Measurements from ENCODE around the gene ZFYVE26. TPM values are rescaled to one million over a fixed set of nuclear protein-coding genes. Genes with fewer than 3 reads are reported as not detected.
"Not testable (repeated sequence)": the region's sequence is repeated elsewhere in the genome, so short reads cannot be mapped to it uniquely, and the experiment has no call there.

The ZFYVE26 gene
- total RNA-seq, 1 experiment from 2014 or later = 13.2 TPM

DNA sequence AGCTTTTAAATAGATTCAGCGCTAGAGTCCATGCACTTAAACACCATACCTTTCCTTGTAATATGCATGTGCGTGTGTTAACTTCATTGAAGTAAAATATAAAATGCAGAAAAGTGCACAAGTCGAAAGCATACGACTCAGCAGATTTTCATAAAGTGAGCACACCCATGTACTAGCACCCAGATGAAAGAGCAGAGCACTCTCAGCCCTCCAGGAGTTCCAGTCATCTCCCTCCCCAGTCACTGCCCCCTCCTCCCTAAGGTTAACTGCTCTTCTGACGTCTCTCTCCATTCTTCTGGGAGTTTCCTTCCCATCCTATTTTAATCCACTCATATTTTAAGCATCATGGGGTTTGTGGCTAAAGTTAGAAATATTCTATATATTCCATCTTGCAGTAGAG lies 94.5 kb downstream of the ZFYVE26 start:
- Histone ChIP-seq H3K36me3 (ENCODE audit: control insufficient read depth in 1 of 2, insufficient read depth in 2 of 2, low read length in 2 of 2) (no peaks in the 10 kb centered on the region), H3K4me2 (ENCODE audit: low read length) (no peak overlapping the region), H3K9ac (ENCODE audit: low read length) (no peak overlapping the region), H4K20me1 (ENCODE audit: insufficient read depth) (no peaks in the 10 kb centered on the region), H3K9me2 (ENCODE audit: insufficient read depth) (no peaks in the 10 kb centered on the region), H3K9me3 (ENCODE audit: control insufficient read depth in 1 of 2, insufficient read depth in 1 of 2, low read depth in 1 of 2, low read length in 2 of 2) (no peaks in the 10 kb centered on the region), H3K27me3 (ENCODE audit: insufficient read depth, low read length) (peaks cover 6% of the 10 kb centered on the region; the same call in 1 of the 2 replicates), H2AFZ (ENCODE audit: low read depth, low read length, poor library complexity, severe bottlenecking) (no peak overlapping the region), H3K79me2 (ENCODE audit: insufficient read depth, low read length) (no peaks in the 10 kb centered on the region), H3K4me1 (ENCODE audit: control insufficient read depth in 1 of 2, insufficient read depth in 2 of 2, low read length in 2 of 2) (no peaks in the 10 kb centered on the region), H3K4me3 (replicated peaks in 1 of 2; ENCODE audit: low read depth in 1 of 2, low read length in 2 of 2) (no peak overlapping the region), H3K27ac (ENCODE audit: low read depth, low read length) (no peak overlapping the region)
- no peak for DNase-seq (ENCODE audit: low read depth, low spot score)
- ATAC-seq = no peak
- ChIA-PET RAD21 (ENCODE audit: low non-redundant PET in 1 of 2, low total read pairs in 2 of 2, uncharacterized antibody in 2 of 2, unreplicated experiment in 2 of 2) (no interaction called here), CTCF (interaction anchor here (1.1 kb wide), 1 partner anchor 17 kb away, joined by 3 read pairs; no protein-coding TSS in a partner anchor), POLR2A (no interaction called here)
- no TSS peak for BruUV-seq (replicated peaks)
- intact Hi-C loops (cut with micrococcal nuclease) = no loop called here
- TF ChIP-seq CEBPB (IDR thresholded peaks at IDR 0.05; ENCODE audit: low read depth) (no peak), CBX3 (IDR thresholded peaks at IDR 0.05; ENCODE audit: low read depth) (no peak)
- TF ChIP-seq, protein P1, sequence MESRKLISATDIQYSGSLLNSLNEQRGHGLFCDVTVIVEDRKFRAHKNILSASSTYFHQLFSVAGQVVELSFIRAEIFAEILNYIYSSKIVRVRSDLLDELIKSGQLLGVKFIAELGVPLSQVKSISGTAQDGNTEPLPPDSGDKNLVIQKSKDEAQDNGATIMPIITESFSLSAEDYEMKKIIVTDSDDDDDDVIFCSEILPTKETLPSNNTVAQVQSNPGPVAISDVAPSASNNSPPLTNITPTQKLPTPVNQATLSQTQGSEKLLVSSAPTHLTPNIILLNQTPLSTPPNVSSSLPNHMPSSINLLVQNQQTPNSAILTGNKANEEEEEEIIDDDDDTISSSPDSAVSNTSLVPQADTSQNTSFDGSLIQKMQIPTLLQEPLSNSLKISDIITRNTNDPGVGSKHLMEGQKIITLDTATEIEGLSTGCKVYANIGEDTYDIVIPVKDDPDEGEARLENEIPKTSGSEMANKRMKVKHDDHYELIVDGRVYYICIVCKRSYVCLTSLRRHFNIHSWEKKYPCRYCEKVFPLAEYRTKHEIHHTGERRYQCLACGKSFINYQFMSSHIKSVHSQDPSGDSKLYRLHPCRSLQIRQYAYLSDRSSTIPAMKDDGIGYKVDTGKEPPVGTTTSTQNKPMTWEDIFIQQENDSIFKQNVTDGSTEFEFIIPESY (IDR thresholded peaks at IDR 0.05; ENCODE audit: extremely low read depth, insufficient replicate concordance, low read length) = no peak

DNA sequence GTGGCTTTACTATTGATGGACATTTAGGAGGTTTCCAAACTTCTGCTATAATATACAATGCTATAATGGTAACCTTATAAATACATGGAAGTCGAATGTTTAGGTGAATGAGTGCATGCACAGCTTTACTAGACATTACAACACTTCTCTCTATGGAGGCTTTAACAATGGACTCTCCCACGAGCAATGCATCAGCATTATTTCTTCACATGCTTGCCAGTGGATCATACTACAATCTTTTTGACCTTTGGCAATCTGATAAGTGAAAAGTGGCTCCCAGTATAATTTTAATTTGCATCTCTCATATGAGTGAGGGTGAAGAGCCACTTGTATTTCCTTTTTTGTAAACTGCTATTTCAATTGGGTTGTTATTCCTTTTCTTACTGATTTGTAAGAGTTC lies 96.5 kb downstream of the ZFYVE26 start:
- no peak for DNase-seq (ENCODE audit: low read depth, low spot score)
- RAD21 ChIA-PET (ENCODE audit: low non-redundant PET in 1 of 2, low total read pairs in 2 of 2, uncharacterized antibody in 2 of 2, unreplicated experiment in 2 of 2) = no interaction called here
- Histone ChIP-seq H3K4me2 (ENCODE audit: low read length) (no peak overlapping the region), H3K9me2 (ENCODE audit: insufficient read depth) (no peaks in the 10 kb centered on the region), H3K9me3 (ENCODE audit: control insufficient read depth in 1 of 2, insufficient read depth in 1 of 2, low read depth in 1 of 2, low read length in 2 of 2) (no peaks in the 10 kb centered on the region), H4K20me1 (ENCODE audit: insufficient read depth) (no peaks in the 10 kb centered on the region), H3K27me3 (ENCODE audit: insufficient read depth, low read length) (peaks cover 6% of the 10 kb centered on the region; the same call in 1 of the 2 replicates), H3K4me3 (replicated peaks in 1 of 2; ENCODE audit: low read depth in 1 of 2, low read length in 2 of 2) (no peak overlapping the region), H3K79me2 (ENCODE audit: insufficient read depth, low read length) (no peaks in the 10 kb centered on the region), H3K9ac (ENCODE audit: low read length) (no peak overlapping the region), H3K36me3 (ENCODE audit: control insufficient read depth in 1 of 2, insufficient read depth in 2 of 2, low read length in 2 of 2) (no peaks in the 10 kb centered on the region), H3K4me1 (ENCODE audit: control insufficient read depth in 1 of 2, insufficient read depth in 2 of 2, low read length in 2 of 2) (no peaks in the 10 kb centered on the region), H2AFZ (ENCODE audit: low read depth, low read length, poor library complexity, severe bottlenecking) (no peak overlapping the region), H3K27ac (ENCODE audit: low read depth, low read length) (no peak overlapping the region)
- POLR2A ChIA-PET = no interaction called here
- intact Hi-C loops (cut with micrococcal nuclease) = no loop called here
- no TSS peak for BruUV-seq (replicated peaks)
- CTCF ChIA-PET = no interaction called here
- ATAC-seq = no peak
- no peak for TF ChIP-seq POLR2A (IDR thresholded peaks at IDR 0.05; ENCODE audit: borderline replicate concordance, extremely low read depth, insufficient read depth, insufficient read length)
- TF ChIP-seq, protein P2, sequence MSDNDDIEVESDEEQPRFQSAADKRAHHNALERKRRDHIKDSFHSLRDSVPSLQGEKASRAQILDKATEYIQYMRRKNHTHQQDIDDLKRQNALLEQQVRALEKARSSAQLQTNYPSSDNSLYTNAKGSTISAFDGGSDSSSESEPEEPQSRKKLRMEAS (IDR thresholded peaks at IDR 0.05) = no peak

DNA sequence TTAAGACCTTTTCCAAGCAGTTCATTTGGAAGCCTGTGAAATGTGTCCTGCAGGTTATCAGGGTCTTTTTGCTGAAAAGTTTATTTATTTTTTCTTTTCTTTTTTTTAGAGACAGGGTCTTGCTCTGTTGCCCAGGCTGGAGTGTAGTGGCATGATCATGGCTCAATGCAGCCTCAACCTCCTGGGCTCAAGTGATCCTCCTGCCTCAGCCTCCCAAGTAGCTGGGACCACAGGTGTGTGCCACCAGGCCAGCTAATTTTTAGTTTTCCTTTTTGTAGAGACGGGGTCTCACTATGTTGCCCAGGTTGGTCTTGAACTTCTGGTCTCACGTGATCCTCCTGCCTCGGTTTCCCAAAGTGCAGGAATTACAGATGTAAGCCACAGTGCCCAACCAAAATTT lies 97.0 kb downstream of the ZFYVE26 start:
- CTCF ChIA-PET; RAD21 ChIA-PET (ENCODE audit: low non-redundant PET in 1 of 2, low total read pairs in 2 of 2, uncharacterized antibody in 2 of 2, unreplicated experiment in 2 of 2); H3K27ac ChIP-seq (ENCODE audit: low read depth, low read length); BruUV-seq (replicated peaks); H3K9ac ChIP-seq (ENCODE audit: low read length); intact Hi-C loops (cut with micrococcal nuclease); H3K9me2 ChIP-seq (ENCODE audit: insufficient read depth); POLR2A ChIA-PET; H3K4me2 ChIP-seq (ENCODE audit: low read length); H3K4me3 ChIP-seq (replicated peaks in 1 of 2; ENCODE audit: low read depth in 1 of 2, low read length in 2 of 2); H3K4me1 ChIP-seq (ENCODE audit: control insufficient read depth in 1 of 2, insufficient read depth in 2 of 2, low read length in 2 of 2); H3K36me3 ChIP-seq (ENCODE audit: control insufficient read depth in 1 of 2, insufficient read depth in 2 of 2, low read length in 2 of 2); H3K79me2 ChIP-seq (ENCODE audit: insufficient read depth, low read length); H3K9me3 ChIP-seq (ENCODE audit: control insufficient read depth in 1 of 2, insufficient read depth in 1 of 2, low read depth in 1 of 2, low read length in 2 of 2); ATAC-seq; H2AFZ ChIP-seq (ENCODE audit: low read depth, low read length, poor library complexity, severe bottlenecking); DNase-seq (ENCODE audit: low read depth, low spot score); H4K20me1 ChIP-seq (ENCODE audit: insufficient read depth); H3K27me3 ChIP-seq (ENCODE audit: insufficient read depth, low read length): not testable (repeated sequence)
